8988T (cell line): ENCODE results near the gene LY86.

Experiments
- DNase-seq: peaks from one replicate; pipeline ENCODE4 v3.0.0; 2011

Gene LY86

DNA sequence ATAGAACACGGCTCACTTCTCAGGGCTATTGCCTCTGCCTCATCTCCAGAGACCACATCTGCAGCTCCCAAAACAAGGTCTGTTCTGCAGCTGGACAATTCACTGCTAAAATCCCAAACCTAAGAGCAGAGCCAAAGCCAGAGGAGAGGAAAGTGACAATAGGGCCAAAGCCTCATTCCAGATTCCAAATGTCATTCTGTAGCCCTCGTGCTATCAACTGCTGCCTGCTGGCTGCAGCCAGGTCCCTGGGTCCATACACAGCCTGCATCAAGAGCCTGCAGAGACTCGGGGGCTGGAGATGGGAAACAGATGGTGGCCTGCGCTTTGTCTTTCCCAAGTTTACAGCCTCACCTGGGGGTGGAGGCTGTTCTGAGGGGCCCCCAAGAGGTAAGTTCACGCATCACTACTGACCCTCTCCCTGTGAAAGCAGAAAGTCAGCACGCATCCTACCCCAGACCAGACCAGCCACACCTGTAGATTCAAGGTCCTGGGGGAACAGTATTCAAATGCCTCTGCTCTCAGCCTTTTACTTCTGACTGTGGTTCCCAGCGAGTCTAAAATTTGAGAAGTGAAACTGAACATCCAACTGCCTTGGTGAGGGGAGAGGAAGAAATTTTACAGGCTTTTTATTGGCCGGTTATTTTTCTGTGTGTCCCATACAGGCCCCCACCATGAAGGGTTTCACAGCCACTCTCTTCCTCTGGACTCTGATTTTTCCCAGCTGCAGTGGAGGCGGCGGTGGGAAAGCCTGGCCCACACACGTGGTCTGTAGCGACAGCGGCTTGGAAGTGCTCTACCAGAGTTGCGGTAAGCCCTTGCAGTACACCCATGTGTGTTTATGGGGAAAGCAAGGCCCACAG is at the start of gene LY86:
Gene LY86 (plus strand): TSS at position 657 of the 860 bp plus-strand sequence. CDS start 15 bp downstream, at position 672.
- DNase-seq = no peak

- no peak for DNase-seq
Observed at GRCh38 chr6:6539036-6539435, 49.5 kb upstream of the LY86 start.

DNA sequence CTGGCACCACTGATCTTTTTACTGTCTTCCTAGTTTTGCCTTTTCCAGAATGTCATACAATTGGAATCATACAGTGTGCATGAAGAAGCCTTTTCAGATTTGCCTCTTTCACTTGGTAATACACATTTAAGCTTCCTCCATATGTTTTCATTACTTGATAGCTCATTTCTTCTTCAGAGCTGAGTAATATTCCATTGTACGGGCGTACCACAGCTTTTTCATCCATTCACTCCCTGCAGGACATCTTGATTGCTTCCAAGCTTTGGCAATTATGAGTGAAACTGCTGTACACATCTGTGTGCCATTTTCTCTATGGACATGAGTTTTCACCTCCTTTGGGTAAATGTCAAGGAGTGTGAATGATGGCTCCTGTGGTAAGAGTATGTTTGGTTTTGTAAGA is 46.2 kb upstream of the LY86 start:
- DNase-seq = no peak

DNA sequence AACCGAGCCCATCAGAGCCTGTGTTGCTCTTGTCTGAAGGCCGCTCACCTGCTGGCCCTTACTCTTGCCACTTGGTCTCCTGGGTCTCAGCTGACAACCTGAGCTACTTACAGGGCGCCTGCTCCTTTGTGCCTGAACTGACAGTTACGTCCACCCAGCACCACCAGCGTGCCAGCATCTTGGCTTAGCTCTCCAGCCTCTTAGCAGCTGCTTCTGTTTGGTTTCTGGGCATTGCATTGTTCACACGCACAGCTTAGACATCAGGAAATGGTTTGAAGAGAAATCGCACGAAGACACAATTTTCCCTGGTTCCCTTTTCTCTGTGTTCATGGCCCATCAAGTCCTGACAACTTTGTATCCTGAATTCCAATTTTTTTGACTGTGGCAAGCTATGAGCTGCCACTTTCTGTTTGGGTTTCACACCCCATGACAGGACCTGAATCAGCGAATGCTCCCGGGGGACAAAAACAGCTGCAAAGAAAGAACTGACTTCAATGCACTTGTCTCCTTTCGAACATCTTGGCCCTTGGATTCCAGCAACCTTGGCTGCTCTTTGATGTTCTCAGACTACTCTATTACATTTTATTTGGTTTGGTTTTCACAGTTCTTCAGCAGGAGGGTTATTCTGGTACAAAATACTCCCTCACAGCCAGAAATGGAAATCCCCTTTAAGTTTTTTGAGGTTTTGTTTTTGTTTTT is 45.2 kb upstream of the LY86 start:
- DNase-seq = no peak

DNA sequence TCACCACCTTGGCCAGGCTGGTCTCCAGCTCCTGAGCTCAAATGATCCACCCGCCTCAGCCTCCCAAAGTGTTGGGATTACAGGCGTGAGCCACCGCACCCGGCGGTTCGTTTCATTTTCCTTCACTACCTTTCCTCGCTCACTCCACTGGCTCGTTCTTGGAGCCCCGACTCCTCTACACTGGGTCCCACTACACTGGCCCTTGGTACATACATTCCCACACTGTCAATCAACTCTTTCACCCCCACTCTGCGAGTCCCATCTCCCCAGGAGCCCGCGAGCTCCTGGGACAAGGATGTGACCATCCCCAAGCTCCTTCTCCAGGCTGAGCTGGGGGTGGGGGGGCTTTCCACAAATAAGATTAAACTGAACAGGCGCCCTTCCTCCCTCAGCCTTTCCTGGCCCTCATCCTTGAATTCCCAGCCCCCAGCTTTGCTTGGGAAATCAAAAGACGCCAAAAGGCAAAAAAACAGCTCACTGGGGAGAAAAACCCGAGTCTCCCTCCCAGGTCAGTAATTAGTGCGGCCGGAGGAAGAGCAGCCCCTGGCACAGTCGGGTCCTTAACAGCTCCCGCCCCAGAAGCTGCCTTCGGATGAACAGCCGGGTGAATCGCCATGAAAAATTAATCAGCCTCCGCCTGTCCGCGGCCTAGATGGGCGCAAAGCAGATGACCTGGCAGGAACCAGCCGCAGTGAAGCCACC is 42.8 kb upstream of the LY86 start:
- peak; percentile 15 for DNase-seq

DNA sequence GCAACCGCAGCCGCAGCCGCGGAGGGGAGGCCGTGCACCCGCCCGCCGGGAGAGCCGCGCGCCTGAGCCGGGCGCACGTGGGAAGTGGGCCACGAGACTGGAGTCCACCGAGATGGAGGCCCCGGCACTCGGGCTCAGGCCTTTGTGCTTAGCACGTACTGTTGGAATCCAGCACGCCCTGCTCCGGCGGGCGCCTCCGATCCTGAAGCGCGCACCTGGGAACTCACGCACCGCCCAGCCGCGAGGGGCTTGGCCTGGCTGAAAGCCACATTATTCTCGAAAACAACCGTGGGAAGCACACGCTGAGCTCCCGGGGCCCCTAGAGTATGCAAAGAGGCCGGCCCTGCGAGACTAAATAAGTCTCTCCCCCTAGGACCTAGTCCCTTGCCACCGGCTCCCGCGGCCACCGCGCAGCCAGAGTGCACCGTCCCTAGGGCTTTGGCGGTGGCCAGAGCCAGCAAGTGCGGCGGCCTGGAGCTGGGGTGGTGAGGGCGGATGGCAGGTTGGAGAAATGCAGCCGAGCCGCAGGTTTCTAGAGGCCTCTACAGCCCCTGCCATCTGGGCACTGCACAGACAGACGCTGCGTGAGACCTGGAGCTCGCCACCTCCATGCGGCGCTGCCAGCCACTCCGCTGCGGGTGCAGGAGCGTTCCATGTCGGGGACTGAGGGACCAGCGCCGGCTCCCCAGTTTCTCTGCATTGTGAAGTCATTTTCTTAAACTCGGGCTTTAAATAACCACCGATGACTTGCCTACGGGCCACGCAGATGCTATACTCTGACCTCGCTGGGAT is 42.0 kb upstream of the LY86 start:
- peak; percentile 51 for DNase-seq

- DNase-seq = peak; percentile 90
Observed at GRCh38 chr6:6547110-6547879, 41.2 kb upstream of the LY86 start.

- DNase-seq = no peak
Observed at GRCh38 chr6:6556161-6556737, 32.3 kb upstream of the LY86 start.

- DNase-seq = peak; percentile 53
Observed at GRCh38 chr6:6556738-6557503, 31.6 kb upstream of the LY86 start.

DNA sequence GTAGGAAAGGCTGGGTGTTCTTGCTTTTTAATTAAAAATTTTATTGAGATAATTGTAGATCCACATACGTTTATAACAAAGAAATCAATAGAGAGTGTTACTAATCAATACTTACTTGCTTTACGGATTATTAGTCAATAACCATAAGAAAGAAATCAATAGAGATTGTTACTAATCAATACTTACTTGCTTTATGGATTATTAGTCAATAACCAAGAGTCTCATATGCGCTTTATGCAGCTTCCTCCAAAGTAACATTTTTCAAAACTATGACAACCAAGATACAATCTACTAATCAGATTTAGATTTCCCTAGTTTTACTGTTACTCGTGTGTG is 31.0 kb upstream of the LY86 start:
- no peak for DNase-seq

DNA sequence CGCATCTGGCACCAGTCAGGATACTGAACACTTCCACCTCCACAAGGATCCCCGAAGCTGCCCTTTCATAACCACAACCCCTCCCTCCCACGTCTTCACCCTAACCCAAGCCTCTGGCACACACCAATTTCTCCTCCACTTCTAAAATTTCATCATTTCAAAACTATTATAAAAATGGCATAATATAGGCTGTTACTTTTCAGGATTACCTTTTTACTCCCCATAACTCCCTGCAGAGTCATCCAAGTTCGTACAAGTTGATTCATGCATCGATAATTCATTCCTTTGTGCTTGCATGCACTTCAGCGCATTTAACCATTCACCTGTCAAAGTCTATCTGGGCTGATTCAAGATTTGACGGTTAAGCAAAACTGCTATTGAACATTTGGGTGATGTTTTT is 30.6 kb upstream of the LY86 start:
- no peak for DNase-seq

DNA sequence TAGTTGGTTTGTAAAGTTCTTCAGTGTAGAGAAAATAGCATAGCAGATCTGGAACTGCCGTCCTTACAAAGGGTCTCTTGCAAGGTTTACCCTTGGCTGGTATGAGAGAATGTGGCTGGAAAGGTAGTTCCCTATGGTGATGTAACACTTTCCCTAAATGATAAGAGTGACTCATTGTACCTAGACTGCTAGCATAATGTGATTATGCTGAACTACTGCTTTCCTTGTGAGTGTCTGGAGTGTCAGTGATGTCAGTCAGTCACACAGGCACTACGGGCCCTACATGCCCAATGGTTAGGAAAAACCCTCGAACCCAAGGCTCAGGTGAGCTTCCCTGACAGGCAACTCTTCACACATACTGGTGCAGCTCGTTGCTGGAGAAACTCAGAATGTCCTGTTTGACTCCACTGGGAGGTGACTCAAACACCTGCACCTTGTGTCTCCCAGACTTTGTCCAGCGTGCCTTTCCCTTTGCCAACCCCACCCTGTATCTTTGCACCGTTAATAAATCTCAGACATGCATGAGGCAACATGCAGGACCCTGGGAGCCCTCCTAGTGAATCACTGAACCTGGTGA is 28.4 kb upstream of the LY86 start:
- no peak for DNase-seq

GRCh38 chr6:6560909-6561308 is 27.6 kb upstream of the LY86 start:
- no peak for DNase-seq

- DNase-seq = no peak
Observed at GRCh38 chr6:6564154-6564553, 24.4 kb upstream of the LY86 start.

DNA sequence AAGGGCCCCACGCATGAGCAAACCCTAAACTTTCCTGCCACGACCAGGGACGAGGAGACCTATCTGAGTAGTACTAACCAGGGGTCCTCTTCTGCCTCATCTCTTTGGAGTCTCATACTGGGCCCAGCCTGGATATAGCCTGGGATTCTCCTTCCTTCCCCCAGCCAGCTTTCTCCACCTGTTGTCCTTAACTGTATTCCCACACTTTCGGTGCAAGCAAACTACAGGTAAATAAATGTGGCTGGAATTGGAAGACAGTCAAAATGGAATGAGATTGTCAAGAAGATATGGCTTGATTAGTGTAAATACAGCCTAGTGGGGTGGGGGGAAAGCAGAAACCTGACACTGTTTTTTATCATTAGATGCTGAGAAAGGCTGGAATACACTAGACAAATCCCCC is 23.5 kb upstream of the LY86 start:
- no peak for DNase-seq

DNA sequence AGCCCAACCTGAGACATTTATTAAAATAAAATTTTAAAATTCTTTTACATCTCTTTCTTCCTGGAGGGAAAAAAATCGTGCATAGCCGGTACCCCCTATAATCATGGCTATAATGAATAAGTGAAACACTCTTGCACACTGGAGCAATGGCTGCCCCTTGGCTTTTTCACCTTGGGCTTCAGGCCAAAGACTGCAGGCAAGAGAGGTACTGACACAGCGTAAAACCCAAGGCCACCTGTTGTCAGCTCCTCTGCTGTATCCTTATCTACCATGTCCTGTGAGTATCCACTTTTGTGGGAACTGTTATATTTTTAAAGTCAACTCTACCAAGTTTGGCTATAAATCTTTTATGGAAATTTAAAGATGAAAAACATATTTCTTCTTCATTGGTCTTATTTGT is 23.0 kb upstream of the LY86 start:
- no peak for DNase-seq

DNA sequence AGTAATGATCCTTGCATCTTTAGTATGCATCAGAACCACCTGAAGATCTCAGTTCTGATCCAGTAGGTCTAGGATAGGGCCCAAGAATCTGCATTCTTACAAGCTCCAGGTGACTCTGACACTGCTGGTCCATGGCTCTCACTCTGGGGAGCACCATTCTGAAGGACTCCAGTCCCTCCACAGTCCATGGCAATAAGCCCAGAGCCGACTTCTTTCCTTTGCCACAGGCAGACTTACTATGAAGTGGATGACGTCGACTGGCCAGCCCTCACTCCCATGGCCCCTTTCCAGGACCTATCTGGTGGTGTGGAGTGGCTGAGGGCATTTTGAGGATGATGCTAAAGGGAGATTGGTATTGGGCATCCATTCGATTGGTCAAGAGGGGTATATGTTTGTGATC is 21.8 kb upstream of the LY86 start:
- no peak for DNase-seq

GRCh38 chr6:6569096-6569810 is 19.3 kb upstream of the LY86 start:
- no peak for DNase-seq

DNA sequence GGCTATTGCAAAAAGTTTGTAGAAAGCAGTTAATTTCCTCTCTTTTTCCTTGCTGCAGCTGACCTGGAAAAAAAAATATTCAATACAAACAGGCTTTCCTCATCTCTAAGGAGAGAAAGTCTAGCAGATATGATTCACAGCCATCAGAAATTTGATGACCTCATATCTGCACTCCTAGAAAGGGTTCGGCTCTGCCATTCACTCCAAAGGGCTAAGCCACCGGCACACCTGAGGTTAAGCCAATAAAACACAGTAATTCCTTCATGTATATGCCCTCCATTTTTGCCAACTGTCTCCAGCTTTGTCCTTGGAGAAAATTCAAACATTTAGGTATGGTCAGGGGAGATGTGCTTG is 18.7 kb upstream of the LY86 start:
- DNase-seq = no peak
